K562 (cell line): ENCODE results near the gene RBX1. TPM values are rescaled to one million over a fixed set of nuclear protein-coding genes. Genes with fewer than 3 reads are reported as not detected.

ENCODE experiments used
- BCOR ChIP-seq: fragments of 450-650 bp; IDR thresholded peaks from 2 replicates; pipeline ENCODE4 v1.6.1; 2016
- CBFA2T2 ChIP-seq: fragments of 450-650 bp; conservative IDR thresholded peaks from 2 replicates; pipeline ENCODE4 v1.6.1; 2017; ENCODE audit warnings: mild to moderate bottlenecking
- CCNT2 ChIP-seq: IDR thresholded peaks from 2 replicates; pipeline ENCODE4 v1.6.1; 2011; ENCODE audit warnings: borderline replicate concordance, low read depth, mild to moderate bottlenecking, moderate library complexity, mixed read lengths, low read length; ENCODE audit not compliant: insufficient read length; ENCODE audit errors: extremely low read depth
- CEBPG ChIP-seq, 3 experiments: fragments of 200-800 bp in 1 of 3; sonication (Bioruptor generic) in 1 of 3; sonication (generic) in 1 of 3; formaldehyde crosslinking in 1 of 3; IDR thresholded peaks in 2 of 3; conservative IDR thresholded peaks in 1 of 3; 2 replicates each; pipeline versions ENCODE4 v1.6.1 to v1.8.0; 2016 to 2022; ENCODE audit warnings: missing compliant biosample characterization in 2 of 3, missing genetic modification characterization in 2 of 3, mild to moderate bottlenecking in 1 of 3, missing genetic modification reagents in 1 of 3
- CREM ChIP-seq: IDR thresholded peaks from 2 replicates; pipeline ENCODE4 v1.6.1; 2014; ENCODE audit warnings: antibody characterized with exemption, low read depth
- HDAC8 ChIP-seq: fragments of 450-650 bp; IDR thresholded peaks from 2 replicates; pipeline ENCODE4 v1.6.1; 2016; ENCODE audit warnings: mild to moderate bottlenecking, missing genetic modification characterization, moderate library complexity, missing compliant biosample characterization
- JUND ChIP-seq, 2 experiments: IDR thresholded peaks; 2 replicates in 1 of 2; 3 replicates in 1 of 2; pipeline ENCODE4 v1.6.1; 2011; ENCODE audit warnings: borderline replicate concordance in 2 of 2, low read depth in 2 of 2, low read length in 2 of 2, improper control_type of control experiment in 1 of 2, missing biosample characterization in 1 of 2, missing genetic modification characterization in 1 of 2, missing genetic modification reagents in 1 of 2
- MECOM ChIP-seq: fragments of 250-450 bp; sonication (Bioruptor Pico); IDR thresholded peaks from 2 replicates; pipeline ENCODE4 v1.8.0; 2022; ENCODE audit warnings: inconsistent platforms
- POLR2G ChIP-seq: fragments of 200-400 bp; formaldehyde crosslinking; IDR thresholded peaks from 2 replicates; pipeline ENCODE4 v1.6.1; 2017; ENCODE audit warnings: low read depth, mild to moderate bottlenecking, antibody characterized with exemption, low read length, moderate library complexity
- RAD51 ChIP-seq: fragments of 450-650 bp; IDR thresholded peaks from 2 replicates; pipeline ENCODE4 v1.7.1; 2016; ENCODE audit warnings: low read depth, mild to moderate bottlenecking, borderline replicate concordance
- RB1 ChIP-seq: fragments of 450-650 bp; IDR thresholded peaks from 2 replicates; pipeline ENCODE4 v1.6.1; 2017; ENCODE audit warnings: low read depth, mild to moderate bottlenecking
- SAP30 ChIP-seq: fragments of 200-600 bp; sonication (generic); IDR thresholded peaks from 2 replicates; pipeline ENCODE4 v1.6.1; 2012; ENCODE audit warnings: borderline replicate concordance, low read depth, mild to moderate bottlenecking, moderate library complexity, low read length, control low read depth, inconsistent platforms; ENCODE audit not compliant: insufficient read depth, poor library complexity, severe bottlenecking
- SMAD1 ChIP-seq: fragments of 150-350 bp; IDR thresholded peaks from 2 replicates; pipeline ENCODE4 v1.6.1; 2014; ENCODE audit warnings: low read length, low read depth; ENCODE audit not compliant: partially characterized antibody
- TRIM25 ChIP-seq: fragments of 450-650 bp; IDR thresholded peaks from 2 replicates; pipeline ENCODE4 v1.7.0; 2016; ENCODE audit warnings: borderline replicate concordance
- ZNF41 ChIP-seq: fragments of 250-450 bp; sonication (Bioruptor Pico); conservative IDR thresholded peaks from 2 replicates; pipeline ENCODE4 v1.4.0; 2020; ENCODE audit warnings: mild to moderate bottlenecking
- polyA plus RNA-seq, 8 experiments: library from polyadenylated mRNA; depleted of rRNA in 4 of 8; stranded (reverse) in 5 of 8; unstranded in 3 of 8; fragments of >200 nt; fragmentation: Nextera tagmentation in 2 of 8; fragmentation: Illumina TruSeq in 1 of 8; extraction: Ambion mirVana in 2 of 8; extraction: Trizol in 1 of 8; gene quantifications; 2 replicates each; pipeline versions ENCODE4 v1.2.1 to v1.2.3, GENCODE V29; 2011 to 2014; ENCODE audit warnings: inconsistent platforms in 1 of 8, missing spikeins in 1 of 8
- total RNA-seq, 7 experiments: library from RNA; depleted of rRNA in 6 of 7; stranded (reverse); fragments of >200 nt in 6 of 7; fragmentation: Illumina TruSeq in 2 of 7; extraction: Trizol in 2 of 7; gene quantifications; 2 replicates each; pipeline versions ENCODE4 v1.2.1 to v1.2.3, GENCODE V29; 2011 to 2021; ENCODE audit warnings: low replicate concordance in 1 of 7
- TF ChIP-seq, protein P1 (sequence below): sonication (generic); formaldehyde crosslinking; IDR thresholded peaks from 2 replicates; pipeline ENCODE4 v1.8.0; 2023; ENCODE audit warnings: mild to moderate bottlenecking, missing genetic modification reagents
- TF ChIP-seq, protein P2 (sequence below): fragments of 450-650 bp; IDR thresholded peaks from 2 replicates; pipeline ENCODE4 v1.6.1; 2016; ENCODE audit warnings: mild to moderate bottlenecking

Gene RBX1
- total and polyA plus RNA-seq, 9 of the 15 experiments (the other 6 are each of a cell fraction or from before 2014, with no cell fraction given): 44.0 to 259 (median 67.9) TPM

- TF ChIP-seq TRIM25 (no peak), POLR2G (peak; percentile 10; the same call in 1 of the 2 replicates), CREM (peak; percentile 32), RB1 (0 out of 2 replicates have a peak, but pooled peaks have one; percentile 16), JUND (IDR thresholded peaks at IDR 0.05; ENCODE audit: borderline replicate concordance, low read depth, low read length) (no peak), JUND (tag; IDR thresholded peaks at IDR 0.05; ENCODE audit: borderline replicate concordance, low read depth, low read length) (no peak), SAP30 (peak; percentile 7), SMAD1 (no peak), HDAC8 (no peak), RAD51 (peak; percentile 91), CBFA2T2 (peak; percentile 56), CCNT2 (peak; percentile 89), CEBPG (CRISPR knock-in tag; IDR thresholded peaks at IDR 0.05) (no peak), CEBPG (tag; conservative IDR thresholded peaks at IDR 0.05 in 1 of 2, IDR thresholded peaks at IDR 0.05 in 1 of 2) (no peak), MECOM (CRISPR knock-in tag) (no peak), BCOR (peak; percentile 88), ZNF41 (CRISPR knock-in tag) (no peak)
- TF ChIP-seq, protein P1, sequence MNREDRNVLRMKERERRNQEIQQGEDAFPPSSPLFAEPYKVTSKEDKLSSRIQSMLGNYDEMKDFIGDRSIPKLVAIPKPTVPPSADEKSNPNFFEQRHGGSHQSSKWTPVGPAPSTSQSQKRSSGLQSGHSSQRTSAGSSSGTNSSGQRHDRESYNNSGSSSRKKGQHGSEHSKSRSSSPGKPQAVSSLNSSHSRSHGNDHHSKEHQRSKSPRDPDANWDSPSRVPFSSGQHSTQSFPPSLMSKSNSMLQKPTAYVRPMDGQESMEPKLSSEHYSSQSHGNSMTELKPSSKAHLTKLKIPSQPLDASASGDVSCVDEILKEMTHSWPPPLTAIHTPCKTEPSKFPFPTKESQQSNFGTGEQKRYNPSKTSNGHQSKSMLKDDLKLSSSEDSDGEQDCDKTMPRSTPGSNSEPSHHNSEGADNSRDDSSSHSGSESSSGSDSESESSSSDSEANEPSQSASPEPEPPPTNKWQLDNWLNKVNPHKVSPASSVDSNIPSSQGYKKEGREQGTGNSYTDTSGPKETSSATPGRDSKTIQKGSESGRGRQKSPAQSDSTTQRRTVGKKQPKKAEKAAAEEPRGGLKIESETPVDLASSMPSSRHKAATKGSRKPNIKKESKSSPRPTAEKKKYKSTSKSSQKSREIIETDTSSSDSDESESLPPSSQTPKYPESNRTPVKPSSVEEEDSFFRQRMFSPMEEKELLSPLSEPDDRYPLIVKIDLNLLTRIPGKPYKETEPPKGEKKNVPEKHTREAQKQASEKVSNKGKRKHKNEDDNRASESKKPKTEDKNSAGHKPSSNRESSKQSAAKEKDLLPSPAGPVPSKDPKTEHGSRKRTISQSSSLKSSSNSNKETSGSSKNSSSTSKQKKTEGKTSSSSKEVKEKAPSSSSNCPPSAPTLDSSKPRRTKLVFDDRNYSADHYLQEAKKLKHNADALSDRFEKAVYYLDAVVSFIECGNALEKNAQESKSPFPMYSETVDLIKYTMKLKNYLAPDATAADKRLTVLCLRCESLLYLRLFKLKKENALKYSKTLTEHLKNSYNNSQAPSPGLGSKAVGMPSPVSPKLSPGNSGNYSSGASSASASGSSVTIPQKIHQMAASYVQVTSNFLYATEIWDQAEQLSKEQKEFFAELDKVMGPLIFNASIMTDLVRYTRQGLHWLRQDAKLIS: 0 out of 2 replicates have a peak, but pooled peaks have one; percentile 25
- TF ChIP-seq, protein P2, sequence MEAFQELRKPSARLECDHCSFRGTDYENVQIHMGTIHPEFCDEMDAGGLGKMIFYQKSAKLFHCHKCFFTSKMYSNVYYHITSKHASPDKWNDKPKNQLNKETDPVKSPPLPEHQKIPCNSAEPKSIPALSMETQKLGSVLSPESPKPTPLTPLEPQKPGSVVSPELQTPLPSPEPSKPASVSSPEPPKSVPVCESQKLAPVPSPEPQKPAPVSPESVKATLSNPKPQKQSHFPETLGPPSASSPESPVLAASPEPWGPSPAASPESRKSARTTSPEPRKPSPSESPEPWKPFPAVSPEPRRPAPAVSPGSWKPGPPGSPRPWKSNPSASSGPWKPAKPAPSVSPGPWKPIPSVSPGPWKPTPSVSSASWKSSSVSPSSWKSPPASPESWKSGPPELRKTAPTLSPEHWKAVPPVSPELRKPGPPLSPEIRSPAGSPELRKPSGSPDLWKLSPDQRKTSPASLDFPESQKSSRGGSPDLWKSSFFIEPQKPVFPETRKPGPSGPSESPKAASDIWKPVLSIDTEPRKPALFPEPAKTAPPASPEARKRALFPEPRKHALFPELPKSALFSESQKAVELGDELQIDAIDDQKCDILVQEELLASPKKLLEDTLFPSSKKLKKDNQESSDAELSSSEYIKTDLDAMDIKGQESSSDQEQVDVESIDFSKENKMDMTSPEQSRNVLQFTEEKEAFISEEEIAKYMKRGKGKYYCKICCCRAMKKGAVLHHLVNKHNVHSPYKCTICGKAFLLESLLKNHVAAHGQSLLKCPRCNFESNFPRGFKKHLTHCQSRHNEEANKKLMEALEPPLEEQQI: no peak
Observed at GRCh38 chr22:41022470-41023298, 71.5 kb downstream of the RBX1 start (continued).
